Breast epithelium (tissue), 3 donors: ENCODE results near the gene HADH.

Experiments used
- CTCF ChIP-seq, 3 donors: fragments of 450-650 bp; IDR thresholded peaks; one replicate each; pipeline ENCODE4 v1.5.1; 2016 to 2017; ENCODE audit warnings: antibody characterized with exemption in 3 of 3, mild to moderate bottlenecking in 3 of 3, moderate library complexity in 3 of 3
- POLR2AphosphoS5 ChIP-seq, 3 donors: sonication (generic); formaldehyde crosslinking; IDR thresholded peaks; one replicate each; pipeline ENCODE4 v1.6.1; 2017; ENCODE audit warnings: antibody characterized with exemption in 3 of 3

DNA sequence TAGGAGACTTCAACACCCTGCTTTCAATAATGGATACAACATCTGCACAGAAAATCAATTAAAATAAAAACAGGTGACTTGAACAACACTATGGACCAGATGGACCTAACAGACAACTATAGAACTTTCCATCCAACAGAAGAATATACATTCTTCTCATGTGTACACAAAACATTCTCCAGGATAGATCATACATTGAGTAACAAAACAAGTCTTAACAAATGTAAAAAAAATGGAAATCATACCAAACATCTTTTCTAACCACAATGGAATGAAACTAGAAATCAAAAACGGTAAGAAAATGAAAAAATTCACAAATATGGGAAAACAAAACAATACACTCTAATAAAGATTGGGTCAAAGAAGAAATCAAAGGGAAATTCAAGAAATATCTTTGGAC is 33.7 kb upstream of the HADH start:
- TF ChIP-seq POLR2AphosphoS5 (IDR thresholded peaks at IDR 0.05) (no peak), CTCF (IDR thresholded peaks at IDR 0.05) (no peak)
